ENCODE results near the gene SORCS3.

DNA sequence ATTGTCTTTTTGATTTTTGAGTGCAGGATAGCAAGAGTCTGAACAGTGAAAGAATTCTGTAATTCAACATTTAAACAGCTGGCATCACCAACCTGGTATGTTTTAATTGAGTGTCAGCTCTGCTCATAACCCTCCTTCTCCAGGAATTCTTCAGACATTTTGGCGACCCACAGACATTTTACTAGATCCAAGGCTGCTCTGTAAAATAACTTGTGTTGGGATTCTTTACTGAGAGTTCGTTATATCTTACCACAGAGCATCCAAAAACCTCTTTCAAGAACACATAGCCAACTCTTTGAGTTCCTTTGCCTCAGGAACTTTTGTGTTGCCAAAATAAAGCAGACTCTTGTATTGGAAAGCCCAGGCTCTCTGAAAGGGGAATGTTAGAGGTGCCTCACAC is 27.7 kb upstream of the SORCS3 start:
- TF ChIP-seq POLR2A (IDR thresholded peaks at IDR 0.05) = no peak
- TF ChIP-seq, protein P1, sequence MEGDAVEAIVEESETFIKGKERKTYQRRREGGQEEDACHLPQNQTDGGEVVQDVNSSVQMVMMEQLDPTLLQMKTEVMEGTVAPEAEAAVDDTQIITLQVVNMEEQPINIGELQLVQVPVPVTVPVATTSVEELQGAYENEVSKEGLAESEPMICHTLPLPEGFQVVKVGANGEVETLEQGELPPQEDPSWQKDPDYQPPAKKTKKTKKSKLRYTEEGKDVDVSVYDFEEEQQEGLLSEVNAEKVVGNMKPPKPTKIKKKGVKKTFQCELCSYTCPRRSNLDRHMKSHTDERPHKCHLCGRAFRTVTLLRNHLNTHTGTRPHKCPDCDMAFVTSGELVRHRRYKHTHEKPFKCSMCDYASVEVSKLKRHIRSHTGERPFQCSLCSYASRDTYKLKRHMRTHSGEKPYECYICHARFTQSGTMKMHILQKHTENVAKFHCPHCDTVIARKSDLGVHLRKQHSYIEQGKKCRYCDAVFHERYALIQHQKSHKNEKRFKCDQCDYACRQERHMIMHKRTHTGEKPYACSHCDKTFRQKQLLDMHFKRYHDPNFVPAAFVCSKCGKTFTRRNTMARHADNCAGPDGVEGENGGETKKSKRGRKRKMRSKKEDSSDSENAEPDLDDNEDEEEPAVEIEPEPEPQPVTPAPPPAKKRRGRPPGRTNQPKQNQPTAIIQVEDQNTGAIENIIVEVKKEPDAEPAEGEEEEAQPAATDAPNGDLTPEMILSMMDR (IDR thresholded peaks at IDR 0.05) = no peak
